ENCODE results near the gene PEX14.
A peak's percentile ranks its signal among the peaks of the same experiment; 100 is the strongest.
"Not testable (repeated sequence)": the region's sequence is repeated elsewhere in the genome, so short reads cannot be mapped to it uniquely, and the experiment has no call there.

PEX14 gene, protein sequence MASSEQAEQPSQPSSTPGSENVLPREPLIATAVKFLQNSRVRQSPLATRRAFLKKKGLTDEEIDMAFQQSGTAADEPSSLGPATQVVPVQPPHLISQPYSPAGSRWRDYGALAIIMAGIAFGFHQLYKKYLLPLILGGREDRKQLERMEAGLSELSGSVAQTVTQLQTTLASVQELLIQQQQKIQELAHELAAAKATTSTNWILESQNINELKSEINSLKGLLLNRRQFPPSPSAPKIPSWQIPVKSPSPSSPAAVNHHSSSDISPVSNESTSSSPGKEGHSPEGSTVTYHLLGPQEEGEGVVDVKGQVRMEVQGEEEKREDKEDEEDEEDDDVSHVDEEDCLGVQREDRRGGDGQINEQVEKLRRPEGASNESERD

DNA sequence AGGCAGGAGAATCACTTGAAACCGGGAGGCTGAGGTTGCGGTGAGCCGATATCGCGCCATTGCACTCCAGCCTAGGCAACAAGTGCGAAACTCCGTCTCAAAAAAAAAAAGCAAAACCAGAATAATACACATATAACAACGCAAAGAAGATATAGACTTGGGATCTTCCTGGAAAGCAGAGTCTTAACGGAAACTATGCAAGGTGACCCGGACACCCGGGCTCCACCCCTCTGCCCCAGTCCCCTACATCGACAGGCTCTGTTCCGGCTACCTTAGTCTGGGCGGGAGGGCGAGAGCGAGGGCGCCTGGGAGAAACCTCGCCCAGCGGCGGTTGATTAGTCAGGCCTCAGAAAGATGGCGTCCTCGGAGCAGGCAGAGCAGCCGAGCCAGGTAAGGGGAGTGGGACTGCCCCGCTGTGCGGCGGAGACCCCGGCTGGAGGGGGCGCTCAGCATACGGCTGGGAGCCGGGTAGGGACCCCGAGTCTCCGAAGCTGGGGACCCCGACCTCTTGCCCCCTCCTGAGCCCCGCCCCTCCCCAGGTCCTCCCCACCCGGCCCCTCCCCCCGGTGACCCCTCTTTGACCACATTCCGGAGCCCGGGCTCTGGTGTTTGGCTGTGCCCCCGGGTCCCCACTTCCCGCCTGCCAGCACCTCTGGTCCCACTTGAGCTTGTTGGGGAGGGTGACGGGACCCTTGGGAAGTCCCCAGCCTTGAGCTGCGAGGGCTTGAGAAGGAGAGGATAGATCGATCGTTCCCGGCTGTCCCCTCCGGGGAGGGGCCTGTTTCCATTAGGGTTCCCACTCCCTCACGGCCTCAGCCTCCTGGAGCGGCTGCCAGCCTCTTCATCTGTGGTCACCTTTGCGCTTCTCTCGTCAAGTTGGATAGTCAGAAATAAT lies at the start of gene PEX14:
PEX14 (plus strand) TSS at position 338 of the 895 bp plus-strand sequence; CDS start at position 355, 17 bp downstream.
- DNase-seq (ENCODE audit: low spot score): peak; percentile 92

GRCh38 chr1:10425826-10426534 lies 48.8 kb upstream of the PEX14 start:
- DNase-seq (ENCODE audit: low spot score): not testable (repeated sequence)

DNA sequence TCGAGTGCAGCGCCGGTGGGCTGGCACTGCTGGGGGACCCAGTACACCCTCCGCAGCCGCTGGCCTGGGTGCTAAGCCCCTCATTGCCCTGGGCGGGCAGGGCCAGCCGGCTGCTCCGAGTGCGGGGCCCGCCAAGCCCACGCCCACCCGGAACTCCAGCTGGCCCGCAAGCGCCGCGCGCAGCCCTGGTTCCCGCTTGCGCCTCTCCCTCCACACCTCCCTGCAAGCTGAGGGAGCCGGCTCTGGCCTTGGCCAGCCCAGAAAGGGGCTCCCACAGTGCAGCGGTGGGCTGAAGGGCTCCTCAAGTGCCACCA lies 48.3 kb upstream of the PEX14 start:
- not testable (repeated sequence) for DNase-seq (ENCODE audit: low spot score)

- DNase-seq (ENCODE audit: low spot score): no peak
Measured at GRCh38 chr1:10428984-10429383, 45.8 kb upstream of the PEX14 start.

GRCh38 chr1:10429868-10430215 lies 44.9 kb upstream of the PEX14 start:
- DNase-seq (ENCODE audit: low spot score): no peak

DNA sequence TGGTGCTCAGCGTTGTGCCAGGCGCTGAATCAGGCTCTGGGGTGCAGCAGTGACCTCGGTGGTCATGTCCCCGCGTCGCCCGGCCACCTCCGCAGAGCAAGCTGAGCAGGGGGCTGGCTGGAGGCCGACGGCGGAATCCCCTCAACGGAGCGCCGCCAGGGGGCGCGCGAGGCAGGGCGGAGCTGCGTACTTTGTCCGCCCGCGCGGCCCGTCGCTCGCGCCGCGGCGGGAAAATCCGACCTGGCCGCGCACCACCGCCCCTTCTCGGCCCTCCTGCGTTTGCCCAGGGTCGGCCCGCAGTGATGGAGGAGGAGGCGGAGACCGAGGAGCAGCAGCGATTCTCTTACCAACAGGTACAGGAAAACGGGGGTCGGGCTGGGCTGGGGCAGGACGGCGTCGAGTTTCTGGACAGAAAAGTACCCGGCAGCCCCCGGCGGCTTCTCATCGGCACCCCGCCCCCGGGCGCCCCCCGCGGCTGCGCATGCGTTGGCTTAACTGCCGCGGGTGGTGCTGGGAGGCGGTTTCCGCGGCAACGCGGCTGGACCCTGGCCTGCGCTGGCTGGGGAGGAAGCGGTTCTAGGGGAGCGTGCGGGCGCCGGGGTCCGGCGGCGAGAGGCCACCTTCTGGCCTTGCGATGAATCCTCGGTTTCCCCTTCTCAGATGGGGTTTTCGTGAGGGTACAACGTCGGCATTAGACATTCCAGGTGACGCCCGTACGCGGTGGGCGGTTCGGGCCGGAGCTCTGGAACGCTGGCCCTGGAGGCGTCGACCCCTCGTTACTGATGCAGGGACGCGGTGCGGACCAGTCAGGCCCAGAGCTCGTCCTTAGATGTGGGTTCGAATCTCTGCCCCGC lies 44.3 kb upstream of the PEX14 start, which contains the start of gene CENPS:
CENPS (plus strand) TSS at position 218 of the 854 bp plus-strand sequence; CDS start at position 303, 85 bp downstream.
- peak; percentile 93 for DNase-seq (ENCODE audit: low spot score)

DNA sequence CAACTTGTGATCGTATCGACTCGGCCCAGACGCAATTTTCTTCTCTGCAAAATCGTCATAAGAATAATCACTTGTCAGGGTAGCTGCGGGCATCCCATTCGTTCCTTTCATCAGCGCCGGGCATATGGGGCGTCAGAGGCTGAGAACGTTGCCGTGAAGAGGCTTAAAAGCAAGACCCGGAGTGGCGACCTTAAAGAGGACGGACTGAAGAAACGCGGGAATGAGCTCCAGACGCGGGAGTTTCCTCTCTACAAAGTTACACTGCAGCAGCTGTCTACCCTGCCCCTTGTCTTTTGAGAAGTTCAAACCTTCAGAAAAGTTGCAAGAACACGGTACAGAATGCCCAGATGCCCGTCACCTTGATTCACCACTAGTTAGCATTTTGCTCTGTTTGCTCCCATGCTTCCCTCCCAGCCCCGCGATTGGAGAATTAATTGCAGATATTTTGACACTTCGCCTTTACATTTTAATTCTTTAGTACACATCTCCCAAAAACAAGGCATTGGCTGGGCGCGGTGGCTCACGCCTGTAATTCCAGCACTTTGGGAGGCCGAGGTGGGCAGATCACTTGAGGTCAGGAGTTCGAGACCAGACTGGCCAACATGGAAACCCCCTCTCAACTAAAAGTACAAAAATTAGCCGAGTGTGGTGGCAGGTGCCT lies 43.5 kb upstream of the PEX14 start:
- no peak for DNase-seq (ENCODE audit: low spot score)

GRCh38 chr1:10432910-10433700 lies 41.6 kb upstream of the PEX14 start:
- DNase-seq (ENCODE audit: low spot score): no peak

GRCh38 chr1:10433790-10434189 lies 41.0 kb upstream of the PEX14 start:
- no peak for DNase-seq (ENCODE audit: low spot score)

DNA sequence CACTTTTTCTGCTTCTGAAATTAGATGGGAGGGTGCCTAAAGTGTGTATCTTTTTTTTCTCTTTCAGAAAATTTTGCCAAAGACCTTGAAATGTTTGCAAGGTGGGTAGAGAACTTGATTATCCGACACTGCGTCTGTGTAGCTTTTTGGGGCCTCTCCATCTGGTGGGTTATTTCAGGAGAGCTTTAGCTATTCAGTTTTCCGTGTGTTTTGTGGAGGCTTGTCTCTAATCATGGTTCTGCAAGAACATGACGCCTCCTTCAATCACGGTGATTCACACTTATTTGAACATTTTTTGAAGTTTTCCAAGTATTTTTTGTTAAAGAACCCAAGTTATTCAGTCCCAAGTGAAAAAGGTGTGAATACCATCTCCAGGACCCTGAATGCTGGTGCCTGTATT lies 40.2 kb upstream of the PEX14 start:
- DNase-seq (ENCODE audit: low spot score): no peak

DNA sequence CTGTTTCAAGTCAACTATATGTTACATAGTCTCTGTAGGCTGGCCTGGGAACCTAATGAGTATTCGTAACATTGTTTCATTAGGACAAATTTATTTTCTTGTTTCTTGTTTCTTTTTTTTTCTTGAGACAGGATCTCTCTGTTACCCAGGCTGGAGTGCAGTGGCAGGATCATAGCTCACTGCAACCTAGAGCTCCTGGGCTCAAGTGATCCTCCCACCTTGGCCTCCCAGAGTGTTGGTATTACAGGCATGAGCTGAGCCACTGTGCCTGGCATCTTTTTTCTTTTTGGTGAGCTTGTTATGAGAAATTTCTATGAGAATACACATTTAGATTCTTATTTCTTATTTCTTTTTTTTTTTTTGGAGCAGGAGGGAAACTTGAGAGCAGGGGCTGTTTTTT lies 37.7 kb upstream of the PEX14 start:
- DNase-seq (ENCODE audit: low spot score): no peak

- no peak for DNase-seq (ENCODE audit: low spot score)
Measured at GRCh38 chr1:10438677-10439163, 36.0 kb upstream of the PEX14 start.

DNA sequence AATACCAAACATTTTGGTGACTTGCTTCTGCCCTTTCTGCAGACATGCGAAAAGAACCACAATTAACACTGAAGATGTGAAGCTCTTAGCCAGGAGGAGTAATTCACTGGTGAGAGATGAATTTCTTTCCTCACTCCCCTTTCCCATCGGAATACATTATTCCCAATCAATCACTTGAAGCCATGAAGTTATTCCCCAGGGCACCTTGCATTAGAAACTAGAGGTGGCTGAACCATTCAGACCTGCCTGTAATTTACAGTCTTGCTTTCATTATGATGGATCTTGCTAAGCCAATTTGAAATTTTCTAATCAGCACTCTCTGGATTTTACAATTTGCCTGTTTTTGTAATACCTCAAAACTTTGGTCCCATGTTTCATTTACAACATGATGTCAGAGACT lies 34.4 kb upstream of the PEX14 start:
- DNase-seq (ENCODE audit: low spot score): no peak

DNA sequence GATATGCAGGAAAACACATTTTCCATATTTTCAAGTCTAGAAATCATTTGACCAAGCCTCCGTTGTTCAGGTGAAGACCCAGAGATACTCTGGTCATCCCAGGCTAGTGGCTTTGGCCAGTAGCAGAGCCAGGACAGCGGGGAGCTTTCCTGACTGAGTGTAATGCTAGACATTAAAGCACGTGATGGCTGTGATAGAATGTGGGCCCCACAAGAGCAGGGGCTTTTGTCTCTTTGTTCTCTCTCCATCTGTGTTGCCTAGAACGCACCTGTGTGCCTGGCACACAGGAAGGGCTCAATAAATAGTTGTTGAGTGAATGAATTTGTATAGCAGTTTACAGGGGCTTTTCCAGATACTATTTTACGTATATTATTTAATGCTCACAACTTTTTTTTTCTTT lies 34.0 kb upstream of the PEX14 start:
- no peak for DNase-seq (ENCODE audit: low spot score)

- DNase-seq (ENCODE audit: low spot score): no peak
Measured at GRCh38 chr1:10444248-10444647, 30.5 kb upstream of the PEX14 start.

- no peak for DNase-seq (ENCODE audit: low spot score)
Measured at GRCh38 chr1:10444795-10445397, 29.9 kb upstream of the PEX14 start.

DNA sequence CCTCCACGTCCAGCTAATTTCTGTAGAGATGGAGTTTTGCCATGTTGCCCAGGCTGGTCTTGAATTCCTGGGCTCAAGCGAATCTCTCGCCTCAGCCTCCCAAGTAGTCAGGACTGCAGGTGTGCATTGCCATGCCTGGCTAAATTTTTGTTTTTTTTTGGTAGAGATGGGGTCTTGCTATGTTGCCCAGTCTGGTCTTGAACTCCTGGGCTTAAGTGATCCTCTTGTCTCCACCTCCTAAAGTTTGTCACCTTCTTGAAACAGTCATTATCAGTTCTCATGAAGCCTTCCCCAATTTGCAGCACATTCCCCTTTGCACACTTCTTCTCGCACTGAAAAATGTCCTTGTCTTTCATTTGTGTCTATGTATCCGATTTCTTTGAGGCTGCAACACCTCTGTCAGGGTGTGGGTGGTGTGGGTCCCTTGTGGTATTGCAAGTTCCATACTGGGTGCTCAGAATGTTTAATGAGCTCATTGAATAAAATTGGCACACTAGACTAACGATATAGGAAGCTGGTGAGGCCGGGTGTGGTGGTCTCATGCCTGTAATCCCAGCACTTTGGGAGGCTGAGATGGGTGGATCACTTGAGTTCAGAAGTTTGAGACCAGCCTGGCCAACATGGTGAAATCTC lies 27.8 kb upstream of the PEX14 start:
- no peak for DNase-seq (ENCODE audit: low spot score)

- DNase-seq (ENCODE audit: low spot score): no peak
Measured at GRCh38 chr1:10449751-10450150, 25.0 kb upstream of the PEX14 start, which contains the start of gene CORT. CORT (plus strand) TSS chr1:10450031; CDS start chr1:10450224, 193 bp downstream.

All from left forelimb (tissue), 1 donor.